ENCODE results near the gene CYP27B1.
"Not testable (repeated sequence)": the region's sequence is repeated elsewhere in the genome, so short reads cannot be mapped to it uniquely, and the experiment has no call there.

Gene CYP27B1

GRCh38 chr12:57783466-57783801 is 16.6 kb upstream of the CYP27B1 start:
- no peak for ATAC-seq
- no peak for DNase-seq

- peak; percentile 87 for ATAC-seq
Observed at GRCh38 chr12:57782608-57783465, 16.0 kb upstream of the CYP27B1 start, which contains the start of gene TSFM. TSFM (plus strand) TSS chr12:57782787; CDS start chr12:57782802, 15 bp downstream.

DNA sequence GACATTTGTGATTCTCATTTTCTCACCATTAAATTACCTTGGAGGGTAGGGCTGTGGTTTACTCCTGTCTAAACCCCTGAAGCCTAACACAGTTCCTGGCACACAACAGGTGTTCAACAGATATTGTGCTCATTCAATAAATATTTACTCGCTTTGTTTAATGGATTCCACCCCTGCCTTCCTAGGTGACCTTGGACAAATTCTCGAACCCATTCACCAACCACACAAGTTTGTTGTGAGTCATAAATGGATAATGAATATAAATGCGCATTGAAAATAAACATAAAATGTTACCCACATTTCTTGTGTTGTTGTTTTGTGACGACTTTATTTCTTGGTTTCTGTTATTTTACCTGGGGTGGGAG is 15.3 kb upstream of the CYP27B1 start:
- no peak for DNase-seq
- ATAC-seq, result no peak

More at GRCh38 chr12:57782608-57783465, 16.0 kb upstream of the CYP27B1 start, which contains the start of gene TSFM:
- peak; percentile 99 for DNase-seq

DNA sequence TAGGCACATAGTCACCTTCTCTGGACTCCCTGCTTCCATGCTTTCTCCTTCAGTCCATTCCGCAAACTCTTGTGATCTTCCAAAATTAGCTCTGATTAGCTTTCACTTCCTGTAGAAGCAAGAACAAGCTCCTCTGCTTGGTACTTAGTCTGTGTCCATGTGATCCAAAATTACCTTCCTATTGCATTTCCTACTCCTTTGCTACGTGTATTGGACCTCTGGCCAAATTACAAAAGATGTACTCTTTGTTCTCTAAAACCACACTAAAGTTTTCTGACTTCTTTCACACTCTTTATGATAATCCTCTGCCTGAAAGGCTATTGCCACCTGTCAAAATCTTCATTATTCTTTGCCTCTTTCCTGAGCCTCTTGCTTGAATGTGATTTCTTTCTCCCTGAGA is 14.9 kb upstream of the CYP27B1 start:
- ATAC-seq, result no peak

GRCh38 chr12:57781244-57781643 is 14.4 kb upstream of the CYP27B1 start:
- no peak for DNase-seq
- ATAC-seq, result no peak

More for the DNA sequence above, 14.9 kb upstream of the CYP27B1 start:
- DNase-seq, result no peak

- DNase-seq (no peak), ATAC-seq (no peak)
Observed at GRCh38 chr12:57780284-57780897, 13.5 kb upstream of the CYP27B1 start.

DNA sequence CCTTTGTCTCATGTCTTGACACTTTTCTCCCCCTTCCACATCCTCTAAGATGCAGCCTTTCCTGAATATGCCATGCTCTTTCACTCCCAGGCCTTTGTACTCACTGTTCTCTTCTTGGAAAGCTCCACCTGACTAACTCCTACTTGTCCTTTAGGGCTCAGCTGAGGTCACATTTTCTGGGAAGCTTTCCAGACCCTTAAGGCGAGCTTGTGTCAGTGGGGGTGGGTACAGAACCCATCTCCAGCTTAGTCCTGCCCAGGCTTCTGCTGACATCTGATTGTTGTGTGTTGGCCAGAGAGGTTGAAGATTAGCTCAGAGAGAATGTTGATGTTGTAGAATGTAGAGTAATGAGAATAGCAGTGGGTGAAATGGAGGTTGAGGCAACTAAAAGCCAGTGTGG is 12.9 kb upstream of the CYP27B1 start:
- ATAC-seq (no peak), DNase-seq (no peak)

DNA sequence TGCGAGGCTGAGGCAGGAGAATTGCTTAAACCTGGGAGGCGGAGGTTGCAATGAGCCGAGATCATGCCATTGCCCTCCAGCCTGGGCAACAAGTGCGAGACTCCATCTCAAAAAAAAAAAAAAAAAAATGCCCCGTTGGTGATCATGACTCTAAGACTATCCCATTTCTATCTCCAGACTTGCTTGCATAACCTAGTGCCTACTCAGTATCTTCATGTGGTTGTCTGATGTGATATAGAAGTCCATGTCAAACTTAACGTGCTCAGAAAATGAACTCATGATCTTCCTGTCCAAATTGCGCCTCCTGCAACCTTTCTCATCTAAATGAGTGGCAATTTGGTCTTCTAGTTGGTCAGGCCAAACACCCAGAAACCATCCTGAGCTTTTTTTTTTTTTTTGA is 11.0 kb upstream of the CYP27B1 start:
- ATAC-seq (no peak), DNase-seq (no peak)

- ATAC-seq, result no peak
- no peak for DNase-seq
Observed at GRCh38 chr12:57777367-57777766, 10.5 kb upstream of the CYP27B1 start.

- no peak for ATAC-seq
- no peak for DNase-seq
Observed at GRCh38 chr12:57776247-57776587, 9.3 kb upstream of the CYP27B1 start.

DNA sequence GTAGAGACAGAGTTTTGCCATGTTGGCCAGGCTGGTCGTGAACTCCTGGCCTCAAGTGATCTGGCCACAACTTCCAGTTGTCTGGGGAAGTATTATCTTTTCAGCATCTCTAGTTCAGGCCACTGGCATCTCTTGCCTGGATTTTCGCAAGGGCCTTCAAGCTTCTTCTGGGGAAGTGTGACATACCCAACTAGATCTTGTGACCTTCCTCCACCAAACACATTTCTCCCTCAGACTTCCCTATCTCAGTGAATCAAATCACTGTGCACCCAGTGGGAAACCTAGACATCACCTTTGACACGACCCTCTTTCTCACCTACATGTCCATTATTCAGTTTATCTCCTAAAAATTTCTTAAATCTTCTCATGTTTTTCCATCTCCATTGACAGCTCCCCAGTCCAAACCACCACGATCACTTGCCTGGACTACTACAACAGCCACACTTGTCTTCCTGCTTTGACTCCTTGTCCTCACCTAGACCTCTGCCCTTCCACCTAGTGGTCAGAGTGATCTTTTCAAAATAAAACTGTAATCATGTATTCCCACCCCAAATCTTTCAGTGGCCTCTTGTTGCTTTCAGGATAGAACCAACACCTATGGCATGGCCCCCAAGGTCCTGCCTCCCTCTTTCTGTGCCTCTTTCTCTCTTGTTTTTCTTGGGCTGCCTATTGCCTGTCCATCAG is 8.8 kb upstream of the CYP27B1 start:
- DNase-seq (no peak), ATAC-seq (no peak)

DNA sequence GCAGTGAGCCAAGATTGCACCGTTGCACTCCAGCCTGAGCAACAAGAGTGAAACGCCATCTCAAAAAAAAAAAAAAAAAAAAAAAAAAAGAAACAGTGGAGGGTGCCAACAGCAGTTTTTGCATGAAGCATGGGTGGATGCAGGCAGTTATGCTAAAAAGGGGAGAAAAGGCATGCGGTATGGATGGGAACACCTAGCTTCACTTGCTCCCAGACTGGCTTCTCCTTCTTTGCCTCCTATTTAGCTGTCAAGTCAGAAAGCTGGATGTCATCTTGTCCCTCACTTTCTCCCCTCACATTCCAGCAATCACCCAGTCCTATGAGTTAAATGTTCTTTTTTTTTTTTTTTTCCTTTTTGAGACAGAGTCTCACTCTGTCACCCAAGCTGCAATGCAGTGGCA is 8.2 kb upstream of the CYP27B1 start:
- no peak for ATAC-seq
- no peak for DNase-seq

GRCh38 chr12:57774634-57775033 is 7.8 kb upstream of the CYP27B1 start:
- DNase-seq, ATAC-seq: not testable (repeated sequence)

DNA sequence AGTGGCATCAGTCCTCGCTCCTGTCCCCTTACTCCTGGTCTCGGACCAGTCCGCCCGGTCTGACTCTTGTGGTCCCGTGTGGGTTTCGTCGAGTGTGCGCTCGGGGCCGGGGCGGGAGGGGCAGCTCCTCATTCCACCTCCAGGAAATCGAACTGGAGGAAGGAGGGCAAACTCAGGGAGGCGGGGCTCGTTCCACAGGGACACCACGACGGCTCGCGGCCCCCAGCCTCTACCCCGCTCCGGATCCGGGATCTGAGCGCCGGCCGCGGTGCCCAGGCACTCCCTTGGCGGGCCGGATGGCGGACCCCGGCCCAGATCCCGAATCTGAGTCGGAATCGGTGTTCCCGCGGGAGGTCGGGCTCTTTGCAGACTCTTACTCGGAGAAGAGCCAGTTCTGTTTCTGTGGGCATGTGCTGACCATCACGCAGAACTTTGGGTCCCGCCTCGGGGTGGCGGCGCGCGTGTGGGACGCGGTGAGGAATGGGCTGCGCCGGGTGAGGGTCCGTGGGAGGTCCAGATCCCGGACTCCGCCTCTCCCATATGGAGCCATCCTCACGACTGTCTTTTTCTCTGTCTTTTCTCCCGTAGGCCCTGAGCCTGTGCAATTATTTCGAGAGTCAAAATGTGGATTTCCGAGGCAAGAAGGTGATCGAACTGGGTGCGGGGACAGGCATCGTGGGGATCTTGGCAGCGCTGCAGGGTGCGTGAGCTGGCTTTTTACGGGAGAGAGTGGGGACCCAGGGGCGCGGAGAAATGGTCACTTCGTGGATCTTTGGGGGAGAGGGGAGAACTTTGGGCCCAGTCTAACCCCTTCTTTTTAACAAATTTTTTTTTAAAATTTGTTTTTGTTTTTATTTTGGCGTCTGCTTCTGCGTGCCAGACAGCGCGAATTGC is 5.8 kb upstream of the CYP27B1 start, which contains the start of gene EEF1AKMT3:
EEF1AKMT3 (plus strand) TSS at position 186 of the 894 bp plus-strand sequence; CDS start at position 297, 111 bp downstream.
- ATAC-seq, result peak; percentile 16
- peak; percentile 60 for DNase-seq

DNA sequence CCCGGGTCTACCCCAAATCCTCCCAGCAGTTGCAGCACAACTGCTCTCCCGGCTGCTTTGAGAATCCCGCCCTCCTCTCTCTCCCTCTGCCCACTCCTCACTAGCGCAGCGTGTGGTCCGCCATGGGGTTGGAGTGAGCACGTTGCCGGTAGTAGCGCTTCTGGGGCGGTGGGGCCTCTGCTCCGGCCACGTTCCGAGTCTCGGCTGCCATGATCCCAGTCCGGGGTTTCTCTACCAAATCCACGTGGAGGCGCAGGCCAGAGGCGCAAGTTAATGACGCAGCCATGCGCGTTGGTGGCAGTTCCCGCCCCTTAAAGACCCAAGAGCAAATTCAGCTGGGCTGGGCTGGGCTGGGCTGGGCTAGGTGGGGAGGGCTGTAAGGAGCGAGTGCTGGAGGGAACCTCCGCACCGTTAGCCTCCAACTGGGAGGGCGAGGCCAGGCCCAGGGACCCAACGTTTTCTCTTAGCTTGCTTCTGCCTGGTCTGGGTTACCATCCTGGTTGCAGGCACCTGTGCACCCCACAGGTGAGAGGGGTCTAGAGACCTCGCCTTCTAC is 5.1 kb upstream of the CYP27B1 start, which contains the start of gene METTL1:
METTL1 (minus strand) TSS at position 233 of the 556 bp plus-strand sequence; CDS start at position 211, 22 bp downstream.
- DNase-seq, result peak; percentile 93

GRCh38 chr12:57771236-57771872 is 4.5 kb upstream of the CYP27B1 start:
- ATAC-seq, result peak; percentile 68
- peak; percentile 93 for DNase-seq

More for the DNA sequence above, 5.1 kb upstream of the CYP27B1 start, which contains the start of gene METTL1:
- ATAC-seq, result peak; percentile 94

DNA sequence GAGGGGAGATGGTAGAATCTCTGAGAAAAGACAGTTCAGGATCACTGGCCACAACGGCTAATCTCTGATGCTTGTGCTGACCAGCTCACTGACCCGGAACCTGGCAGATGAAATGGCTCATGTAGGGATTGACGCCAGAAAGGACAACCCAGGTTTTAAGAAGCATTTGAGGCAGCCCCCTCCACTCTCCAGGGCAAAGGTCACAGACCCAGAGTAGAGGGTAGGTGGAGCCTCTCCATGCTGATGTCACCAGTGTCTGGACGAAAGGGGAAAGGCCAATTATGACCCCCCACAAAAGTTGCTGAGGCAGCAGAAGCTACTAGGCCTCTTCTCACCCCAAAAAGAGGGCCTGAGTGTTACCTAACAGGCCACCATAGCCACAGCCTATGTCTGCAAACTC is 3.9 kb upstream of the CYP27B1 start:
- ATAC-seq (no peak), DNase-seq (no peak)

DNA sequence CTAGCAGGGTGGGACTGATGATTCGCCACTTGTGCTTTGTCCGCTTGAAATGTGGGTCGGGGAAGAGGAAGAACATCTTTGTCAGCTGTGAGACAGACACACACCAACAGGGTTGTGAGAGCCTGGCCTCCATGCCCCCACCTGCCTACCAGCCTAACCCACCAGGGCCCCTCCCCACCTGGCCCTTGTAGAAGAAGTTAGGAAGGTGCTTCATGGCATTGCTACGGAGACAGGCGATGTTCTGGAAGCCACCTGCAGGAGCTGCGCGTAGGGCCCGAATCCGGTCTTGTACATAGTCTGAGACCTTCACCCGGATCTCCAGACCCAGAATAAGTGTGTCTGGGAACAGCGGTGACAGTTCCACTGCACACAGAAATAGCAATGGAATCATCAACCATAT is 2.7 kb upstream of the CYP27B1 start:
- ATAC-seq, result no peak

DNA sequence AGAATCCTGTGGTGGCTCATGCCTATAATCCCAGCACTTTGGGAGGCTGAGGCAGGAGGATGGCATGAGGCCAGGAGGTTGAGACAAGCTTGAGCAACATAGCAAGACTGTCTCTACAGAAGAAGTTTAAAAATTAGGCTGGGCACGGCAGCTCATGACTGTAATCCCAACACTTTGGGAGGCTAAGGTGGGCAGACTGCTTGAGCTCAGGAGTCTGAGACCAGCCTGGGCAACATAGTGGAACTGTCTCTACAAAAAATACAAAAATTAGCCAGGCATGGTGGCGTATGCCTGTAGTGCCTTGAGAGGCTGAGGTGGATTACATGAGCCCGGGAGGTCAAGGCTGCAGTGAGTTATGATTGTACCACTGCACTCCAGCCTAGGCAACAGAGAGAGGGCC is 998 bp upstream of the CYP27B1 start:
- ATAC-seq (no peak), DNase-seq (no peak)

More for the DNA sequence above, 2.7 kb upstream of the CYP27B1 start:
- DNase-seq, result no peak

- DNase-seq, result no peak
- no peak for ATAC-seq
Observed at GRCh38 chr12:57767305-57767698, 424 bp upstream of the CYP27B1 start.

All from stimulated activated naive CD8-positive, alpha-beta T cell treated with anti-CD3 and anti-CD28 coated beads, Interleukin-15, Interleukin-2, amounts not matched to agents 100 U/mL and 50 U/mL, for 24 hours (primary cell).